Natural killer cell (primary cell): ENCODE results near the gene C1orf21. TPM values are rescaled to one million over a fixed set of nuclear protein-coding genes. Genes with fewer than 3 reads are reported as not detected.

ENCODE experiments used
- ATAC-seq, 3 donors: fragments of 150-1000 bp in 2 of 3; fragments of 200-7000 bp in 1 of 3; cut with Tn5 transposase; 1 replicate in 1 of 3; 2 replicates in 2 of 3; pipeline ENCODE4 v1.10.0; 2021; ENCODE audit warnings: mild to moderate bottlenecking in 2 of 3, moderate library complexity in 2 of 3
- DNase-seq, 2 donors: peaks; one replicate each; pipeline versions ENCODE4 v3.0.0 to v3.0.0-alpha.2; 2013 to 2021; ENCODE audit warnings: mixed read lengths in 1 of 2
- H3K27ac ChIP-seq: one replicate; pipeline ENCODE4 v1.5.1; 2013; ENCODE audit warnings: mild to moderate bottlenecking, low read length
- H3K27me3 ChIP-seq: one replicate; pipeline ENCODE4 v1.6.1; 2013; ENCODE audit warnings: low read length; ENCODE audit not compliant: control insufficient read depth, insufficient read depth
- H3K36me3 ChIP-seq: one replicate; pipeline ENCODE4 v1.6.1; 2013; ENCODE audit warnings: low read length; ENCODE audit not compliant: control insufficient read depth, insufficient read depth
- H3K4me1 ChIP-seq: one replicate; pipeline ENCODE4 v1.6.1; 2013; ENCODE audit warnings: low read length; ENCODE audit not compliant: control insufficient read depth, insufficient read depth
- H3K4me3 ChIP-seq: one replicate; pipeline ENCODE4 v1.5.1; 2013; ENCODE audit warnings: low read length
- H3K9me3 ChIP-seq: one replicate; pipeline ENCODE4 v1.6.1; 2013; ENCODE audit warnings: low read length; ENCODE audit not compliant: control insufficient read depth, insufficient read depth
- H3K27ac Mint-ChIP-seq, 2 donors: one replicate each; pipeline ENCODE4 v1.8.0; 2022; ENCODE audit warnings: mild to moderate bottlenecking in 2 of 2, mixed read lengths in 2 of 2, moderate library complexity in 1 of 2
- H3K27me3 Mint-ChIP-seq, 2 donors: one replicate each; pipeline ENCODE4 v1.8.0; 2022; ENCODE audit warnings: low read depth in 2 of 2, mixed read lengths in 2 of 2
- H3K36me3 Mint-ChIP-seq: one replicate; pipeline ENCODE4 v1.8.0; 2022; ENCODE audit warnings: mixed read lengths
- H3K4me1 Mint-ChIP-seq, 2 donors: one replicate each; pipeline ENCODE4 v1.8.0; 2022; ENCODE audit warnings: mixed read lengths in 2 of 2
- H3K4me3 Mint-ChIP-seq: one replicate; pipeline ENCODE4 v1.8.0; 2022; ENCODE audit warnings: mild to moderate bottlenecking, moderate library complexity, mixed read lengths
- H3K9me3 Mint-ChIP-seq, 2 donors: one replicate each; pipeline ENCODE4 v1.8.0; 2022; ENCODE audit warnings: mixed read lengths in 2 of 2
- CTCF ChIP-seq: fragments of 200-600 bp; IDR thresholded peaks from one replicate; pipeline ENCODE4 v1.8.0; 2022; ENCODE audit warnings: antibody characterized with exemption
- WGBS: methylation state at CpG from one replicate; pipeline ENCODE4 v1.1.7; 2013; ENCODE audit warnings: missing lambda C conversion rate; ENCODE audit not compliant: insufficient coverage; 5-methylcytosine and 5-hydroxymethylcytosine counted together
- intact Hi-C: fragments of 100-400 bp; cut with micrococcal nuclease; formaldehyde crosslinking; loops from one replicate; pipeline ENCODE4 v1.14.2; 2022
- total RNA-seq, 4 donors: library from RNA; stranded (reverse); fragments of 120-200 nt in 1 of 4; gene quantifications; one replicate each; pipeline versions ENCODE4 v1.2.3 to v1.2.4, GENCODE V29; 2013 to 2022

Gene C1orf21
- total RNA-seq, 3 donors from 2014 or later (not counting 1 experiment from before 2014, with no cell fraction given) = 84.3 to 111 (median 88.3) TPM

DNA sequence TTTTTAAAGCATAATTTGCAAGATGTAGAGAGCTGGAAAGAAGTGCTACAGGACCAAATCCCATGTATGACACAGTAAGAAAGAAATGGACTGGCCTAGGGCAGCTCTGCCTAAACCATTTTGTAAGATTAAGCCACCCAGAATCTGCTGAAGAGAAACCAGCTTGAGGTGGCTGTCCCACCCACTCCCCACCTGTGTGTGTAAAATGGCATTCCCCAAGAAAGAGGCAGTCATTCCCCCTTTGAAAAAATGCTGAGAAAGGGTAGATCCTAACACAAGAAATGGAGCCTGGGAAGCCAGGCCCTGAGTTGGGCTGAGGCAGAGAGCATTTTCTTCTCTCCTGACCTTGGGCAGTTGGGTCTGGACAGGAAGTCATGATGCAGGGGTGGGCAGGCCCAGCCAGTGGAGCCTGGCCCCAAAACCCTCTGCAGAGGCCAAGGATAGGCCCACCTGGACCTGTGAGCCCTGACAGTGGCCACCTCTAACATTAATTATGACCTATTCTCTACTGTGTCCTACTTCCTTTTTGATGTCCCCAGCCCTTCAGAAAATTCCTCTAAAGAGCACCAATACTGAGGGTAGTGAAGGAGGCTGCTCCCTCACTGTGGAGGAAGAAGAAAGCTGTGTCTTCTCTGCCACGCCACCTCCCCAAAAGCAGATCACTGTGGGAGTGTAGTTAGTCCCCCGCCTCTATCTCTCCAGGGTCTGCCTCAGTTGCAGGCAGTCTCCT lies 273.8 kb downstream of the C1orf21 start:
- H3K9me3 ChIP-seq = no peaks in the 10 kb centered on the region
- no peak overlapping the region for H3K27ac ChIP-seq
- WGBS = 100% methylated on average over 1 of the region's 2 CpGs
- TF ChIP-seq CTCF = no peak
- no peak overlapping the region for H3K4me3 ChIP-seq
- H3K4me3 Mint-ChIP-seq = no peak overlapping the region
- H3K4me1 ChIP-seq = peaks cover 10% of the 10 kb centered on the region
- no peaks in the 10 kb centered on the region for H3K36me3 ChIP-seq
- H3K27ac Mint-ChIP-seq = no peak overlapping the region
- DNase-seq (no peak), ATAC-seq (no peak)
- intact Hi-C loops = loop anchor here (10.0 kb wide), 1 partner anchor 1006 kb away; the partner anchor contains the start of gene APOBEC4
- peaks cover 9% of the 10 kb centered on the region for H3K27me3 ChIP-seq
- H3K4me1 Mint-ChIP-seq = peaks cover 18 to 19% of the 10 kb centered on the region in 2 donors
- peaks cover 14 to 16% of the 10 kb centered on the region in 2 donors for H3K27me3 Mint-ChIP-seq
- H3K9me3 Mint-ChIP-seq = no peaks in the 10 kb centered on the region
- no peaks in the 10 kb centered on the region for H3K36me3 Mint-ChIP-seq

GRCh38 chr1:184661801-184662200 lies 275.0 kb downstream of the C1orf21 start:
- Histone ChIP-seq H3K4me3 (no peak overlapping the region), H3K36me3 (no peaks in the 10 kb centered on the region), H3K27ac (no peak overlapping the region), H3K4me1 (peaks cover 10% of the 10 kb centered on the region), H3K9me3 (no peaks in the 10 kb centered on the region), H3K27me3 (peaks cover 9% of the 10 kb centered on the region)
- no peaks in the 10 kb centered on the region for H3K9me3 Mint-ChIP-seq
- no peak for ATAC-seq
- intact Hi-C loops = loop anchor here (10.0 kb wide), 1 partner anchor 1007 kb away; the partner anchor contains the start of gene APOBEC4
- no peak overlapping the region for H3K27ac Mint-ChIP-seq
- TF ChIP-seq CTCF = no peak
- peaks cover 18 to 19% of the 10 kb centered on the region in 2 donors for H3K4me1 Mint-ChIP-seq
- no peak overlapping the region for H3K4me3 Mint-ChIP-seq
- no peak for DNase-seq
- no peaks in the 10 kb centered on the region for H3K36me3 Mint-ChIP-seq
- H3K27me3 Mint-ChIP-seq = peaks cover 14 to 17% of the 10 kb centered on the region in 2 donors
- 0% methylated on average over 1 of the region's 1 CpG for WGBS

DNA sequence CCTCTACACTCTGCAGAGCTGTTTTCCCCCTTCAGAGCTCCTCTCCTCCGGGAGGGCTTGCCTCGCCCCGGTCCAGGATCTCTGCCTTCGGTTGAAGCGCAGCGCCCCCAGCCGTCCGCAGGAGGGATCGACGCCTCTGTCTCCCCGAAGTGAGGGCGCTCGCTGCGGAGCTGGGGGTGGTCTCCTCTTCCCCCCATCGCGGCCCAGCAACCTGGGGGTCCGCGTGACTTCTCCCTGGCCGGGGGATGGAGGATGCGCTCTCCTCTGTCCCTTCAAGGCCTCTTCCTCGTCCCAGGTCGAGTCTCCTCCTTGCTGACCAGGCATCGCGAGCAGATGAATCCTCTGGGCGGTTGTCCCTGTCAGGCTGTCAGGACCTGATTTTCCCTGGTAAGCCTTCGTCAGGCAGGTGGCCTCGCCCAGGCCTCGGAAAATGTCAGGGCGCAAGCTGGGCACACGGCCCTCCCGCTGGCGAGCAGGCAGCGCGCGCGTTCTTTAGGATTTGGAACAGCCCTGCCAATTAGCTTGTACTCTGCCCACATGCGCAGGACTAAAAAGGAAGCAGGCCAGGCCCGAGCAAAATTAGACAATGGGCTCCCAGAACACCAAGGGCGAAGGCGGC lies 277.3 kb downstream of the C1orf21 start:
- peaks cover 18 to 19% of the 10 kb centered on the region in 2 donors for H3K4me1 Mint-ChIP-seq
- no peak overlapping the region for H3K4me3 Mint-ChIP-seq
- H3K9me3 ChIP-seq = no peaks in the 10 kb centered on the region
- H3K27me3 Mint-ChIP-seq = peaks cover 18 to 25% of the 10 kb centered on the region in 2 donors
- H3K36me3 Mint-ChIP-seq = no peaks in the 10 kb centered on the region
- WGBS = 28% methylated on average over 40 of the region's 40 CpGs
- H3K27me3 ChIP-seq = peaks cover 9% of the 10 kb centered on the region
- H3K9me3 Mint-ChIP-seq = no peaks in the 10 kb centered on the region
- peaks cover 10% of the 10 kb centered on the region for H3K4me1 ChIP-seq
- H3K27ac ChIP-seq = no peak overlapping the region
- intact Hi-C loops = loop anchor here (1.0 to 10.0 kb wide), 2 partner anchors 589 to 1009 kb away; partner anchors contain the start of gene APOBEC4
- H3K27ac Mint-ChIP-seq = no peak overlapping the region
- no peaks in the 10 kb centered on the region for H3K36me3 ChIP-seq
- DNase-seq (peak; percentile 48 to 60), ATAC-seq (peak; percentile 76 to 86 (median 79))
- no peak overlapping the region for H3K4me3 ChIP-seq
- TF ChIP-seq CTCF = peak; percentile 86
